AG04449 (cell line): ENCODE results near the gene IPO5.
A peak's percentile ranks its signal among the peaks of the same experiment; 100 is the strongest.

ENCODE experiments used
- CTCF ChIA-PET: fragments of 350-600 bp; formaldehyde crosslinking; extraction: SDS; loops from one replicate; lab custom pipeline; 2021; ENCODE audit warnings: antibody characterized with exemption; lab: Yijun Ruan, JAX
- POLR2A ChIA-PET: fragments of 400-600, 350-600 bp; formaldehyde crosslinking; extraction: SDS; loops from one replicate; lab custom pipeline; 2020; ENCODE audit warnings: antibody characterized with exemption, inconsistent platforms; lab: Yijun Ruan, JAX
- DNase-seq: peaks from one replicate; pipeline ENCODE4 v3.0.0-alpha.2; 2010; ENCODE audit warnings: low read depth, low spot score
- H3K4me3 ChIP-seq: 2 replicates; pipeline ENCODE4 v1.5.1; 2011; ENCODE audit warnings: low read depth, mild to moderate bottlenecking, control low read depth, low read length
- TF ChIP-seq, protein P1 (sequence below): IDR thresholded peaks from one replicate; pipeline ENCODE4 v1.5.1; 2011; ENCODE audit warnings: mild to moderate bottlenecking, moderate library complexity, low read length, control low read depth, inconsistent platforms; ENCODE audit not compliant: insufficient read depth; ENCODE audit errors: missing control alignments

The IPO5 gene

DNA sequence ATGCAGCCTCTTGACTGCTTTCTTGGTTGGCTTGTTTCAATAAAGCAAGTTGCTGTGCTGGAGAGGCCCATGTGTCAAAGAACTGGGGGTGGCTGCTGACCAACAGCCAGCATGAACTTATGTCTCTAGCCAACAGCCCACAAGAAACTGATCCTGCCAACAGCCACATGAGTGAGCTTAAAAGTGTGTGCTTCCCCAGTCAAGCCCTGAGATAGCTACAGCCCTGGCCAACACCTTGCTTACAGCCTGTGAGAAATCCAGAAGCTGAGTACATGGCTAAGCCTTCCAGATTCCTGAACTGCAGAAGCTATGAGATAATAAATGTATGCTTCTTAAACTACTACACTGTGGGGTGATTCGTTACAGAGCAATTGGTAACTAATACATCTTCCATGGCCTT, 38.9 kb upstream of the IPO5 start:
- CTCF ChIA-PET = interaction anchor here (0.6 to 2.1 kb wide), 3 partner anchors 13 to 61 kb away, joined by 3 to 4 read pairs (median 4); no protein-coding TSS in a partner anchor
- POLR2A ChIA-PET = no interaction called here
- DNase-seq = peak; percentile 28
- no peak overlapping the region for H3K4me3 ChIP-seq
- TF ChIP-seq, protein P1, sequence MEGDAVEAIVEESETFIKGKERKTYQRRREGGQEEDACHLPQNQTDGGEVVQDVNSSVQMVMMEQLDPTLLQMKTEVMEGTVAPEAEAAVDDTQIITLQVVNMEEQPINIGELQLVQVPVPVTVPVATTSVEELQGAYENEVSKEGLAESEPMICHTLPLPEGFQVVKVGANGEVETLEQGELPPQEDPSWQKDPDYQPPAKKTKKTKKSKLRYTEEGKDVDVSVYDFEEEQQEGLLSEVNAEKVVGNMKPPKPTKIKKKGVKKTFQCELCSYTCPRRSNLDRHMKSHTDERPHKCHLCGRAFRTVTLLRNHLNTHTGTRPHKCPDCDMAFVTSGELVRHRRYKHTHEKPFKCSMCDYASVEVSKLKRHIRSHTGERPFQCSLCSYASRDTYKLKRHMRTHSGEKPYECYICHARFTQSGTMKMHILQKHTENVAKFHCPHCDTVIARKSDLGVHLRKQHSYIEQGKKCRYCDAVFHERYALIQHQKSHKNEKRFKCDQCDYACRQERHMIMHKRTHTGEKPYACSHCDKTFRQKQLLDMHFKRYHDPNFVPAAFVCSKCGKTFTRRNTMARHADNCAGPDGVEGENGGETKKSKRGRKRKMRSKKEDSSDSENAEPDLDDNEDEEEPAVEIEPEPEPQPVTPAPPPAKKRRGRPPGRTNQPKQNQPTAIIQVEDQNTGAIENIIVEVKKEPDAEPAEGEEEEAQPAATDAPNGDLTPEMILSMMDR = no peak

DNA sequence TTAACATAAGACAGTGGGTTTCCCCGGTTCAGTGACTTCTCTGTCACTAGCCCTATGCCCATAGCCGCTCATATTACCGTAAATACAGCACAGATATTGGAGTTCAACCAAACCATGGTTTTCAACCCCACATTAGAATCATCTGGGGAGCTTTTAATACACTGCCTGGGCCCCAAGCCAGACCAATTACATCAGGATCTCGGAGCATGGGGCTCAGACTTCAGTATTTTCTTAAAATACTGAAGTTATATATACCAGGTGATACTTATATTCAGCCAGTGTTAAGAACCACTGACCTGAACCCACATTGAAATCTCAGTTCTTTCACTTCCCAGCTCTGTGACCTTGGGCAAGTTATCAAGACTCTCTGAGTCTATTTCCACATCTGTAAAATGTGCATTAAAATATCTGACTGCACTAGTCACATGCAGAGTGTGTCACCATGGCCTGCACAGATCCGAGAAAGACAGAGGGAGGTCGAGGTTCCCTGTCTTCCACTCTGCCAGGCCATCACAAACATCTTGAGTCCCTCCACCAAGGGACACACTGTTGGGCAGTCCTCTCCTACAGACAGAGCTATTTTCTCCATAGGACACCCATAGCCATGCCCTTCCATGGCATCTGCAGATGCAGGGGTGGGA, 32.2 kb upstream of the IPO5 start:
- CTCF ChIA-PET = interaction anchor here (1.0 to 1.4 kb wide), 3 partner anchors 9 to 65 kb away, joined by 3 to 9 read pairs (median 3); no protein-coding TSS in a partner anchor
- DNase-seq = no peak
- no peak overlapping the region for H3K4me3 ChIP-seq
- POLR2A ChIA-PET = interaction anchor here (0.6 kb wide), 1 partner anchor 11 kb away, joined by 3 read pairs; no protein-coding TSS in a partner anchor
- TF ChIP-seq, protein P1 = no peak

DNA sequence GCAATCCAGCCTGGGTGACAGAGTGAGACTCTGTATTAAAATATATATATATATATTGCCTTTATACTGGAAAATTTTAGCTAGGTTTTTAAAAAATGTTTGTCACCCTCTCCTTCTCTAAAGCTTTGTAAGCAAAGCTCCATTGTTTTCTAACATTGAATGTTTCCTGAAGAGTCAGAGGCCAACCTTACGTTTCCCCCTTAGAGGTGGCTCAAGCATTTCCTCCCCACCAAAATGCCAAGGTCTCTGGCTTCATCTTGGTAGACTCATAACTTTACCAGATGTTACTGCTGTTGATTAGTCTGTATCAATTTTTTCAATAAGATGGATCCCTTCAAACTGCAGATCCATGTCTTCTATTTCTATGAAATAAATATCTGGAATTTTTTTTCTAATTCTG, 25.2 kb upstream of the IPO5 start:
- CTCF ChIA-PET = interaction anchor here (2.0 kb wide), 1 partner anchor 16 kb away, joined by 7 read pairs; no protein-coding TSS in a partner anchor
- POLR2A ChIA-PET = interaction anchor here (0.7 kb wide), 1 partner anchor 17 kb away, joined by 3 read pairs; no protein-coding TSS in a partner anchor
- DNase-seq = no peak
- TF ChIP-seq, protein P1 = no peak
- no peak overlapping the region for H3K4me3 ChIP-seq

DNA sequence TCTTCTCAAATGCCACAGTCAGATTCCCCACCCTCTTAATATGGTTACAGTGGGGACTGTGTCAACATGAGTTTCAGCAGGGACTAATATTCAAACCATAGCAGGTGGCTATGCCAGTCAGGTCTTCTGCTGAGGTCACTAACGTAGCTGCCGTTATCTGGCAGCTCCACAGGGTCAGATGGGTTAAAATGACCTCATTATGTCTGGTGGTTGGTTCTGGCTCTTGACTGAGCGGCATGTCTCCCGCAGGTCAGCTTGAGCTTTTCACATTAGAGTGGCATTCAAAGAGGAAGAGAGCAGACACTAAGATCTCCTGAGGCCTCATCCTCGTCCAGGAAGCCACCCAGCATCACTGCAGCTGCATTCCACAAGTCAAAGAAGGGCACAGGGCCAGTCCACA, 21.4 kb upstream of the IPO5 start:
- H3K4me3 ChIP-seq = no peak overlapping the region
- ChIA-PET POLR2A (interaction anchor here (0.7 kb wide), 1 partner anchor 11 kb away, joined by 3 read pairs; no protein-coding TSS in a partner anchor), CTCF (interaction anchor here (0.7 to 1.3 kb wide), 2 partner anchors 11 to 43 kb away, joined by 3 to 4 read pairs; no protein-coding TSS in a partner anchor)
- DNase-seq = no peak
- TF ChIP-seq, protein P1 = no peak

DNA sequence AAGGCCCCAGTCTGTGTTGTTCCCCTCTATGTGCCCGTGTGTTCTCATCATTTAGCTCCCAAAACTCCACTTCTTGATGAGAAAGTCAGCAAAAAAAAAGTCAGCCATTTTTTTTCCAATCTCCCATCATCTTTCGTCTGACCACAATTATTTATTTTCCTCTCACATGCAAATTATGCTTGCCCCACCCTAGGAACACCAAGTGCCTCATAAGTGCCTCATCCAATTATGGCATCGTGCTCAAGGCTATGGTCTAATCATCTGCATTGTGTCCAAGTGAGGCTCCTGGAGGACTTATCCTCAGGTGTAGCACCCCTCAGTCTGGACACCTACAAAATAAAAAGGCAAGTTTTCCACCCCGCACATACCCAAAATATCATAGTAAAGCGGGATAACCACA, 20.8 kb upstream of the IPO5 start:
- ChIA-PET CTCF (interaction anchor here (0.7 to 2.2 kb wide), 3 partner anchors 9 to 43 kb away, joined by 3 to 6 read pairs (median 4); no protein-coding TSS in a partner anchor), POLR2A (no interaction called here)
- TF ChIP-seq, protein P1 = no peak
- no peak overlapping the region for H3K4me3 ChIP-seq
- no peak for DNase-seq

DNA sequence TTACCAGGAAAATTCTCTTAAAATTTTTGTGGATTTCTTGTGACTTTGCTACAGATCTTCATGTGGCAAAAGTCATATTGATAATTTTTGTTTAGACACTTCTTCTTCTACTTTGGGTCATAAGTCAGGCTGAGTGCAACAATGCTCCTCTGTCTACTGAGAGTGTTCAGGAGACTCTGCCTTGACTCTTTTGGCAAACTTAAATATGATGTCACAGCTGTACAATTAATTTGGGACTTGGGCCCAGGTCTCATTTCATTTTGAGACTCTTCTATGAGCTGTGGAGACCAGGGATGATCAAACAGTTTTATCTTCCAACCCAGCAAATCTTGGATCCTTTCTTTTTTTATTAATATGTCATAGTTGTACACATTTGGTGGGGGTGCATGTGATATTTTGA, 19.7 kb upstream of the IPO5 start:
- no peak for DNase-seq
- TF ChIP-seq, protein P1 = no peak
- ChIA-PET CTCF (interaction anchor here (2.2 kb wide), 1 partner anchor 8 kb away, joined by 6 read pairs; no protein-coding TSS in a partner anchor), POLR2A (no interaction called here)
- H3K4me3 ChIP-seq = no peak overlapping the region
